Measurements from ENCODE around the gene MORN1.

MORN1 gene

GRCh38 chr1:2411801-2412394, 20.5 kb upstream of the MORN1 start:
- Histone ChIP-seq H4K20me1 (ENCODE audit: insufficient read depth, low read length) (no peaks in the 10 kb centered on the region), H3K4me3 (ENCODE audit: low read depth, low read length, poor library complexity, severe bottlenecking) (peak overlapping the region; percentile 92), H3K4me2 (ENCODE audit: low read length) (peak overlapping the region; percentile 77), H2AFZ (ENCODE audit: low read length) (no peak overlapping the region), H3F3A (ENCODE audit: insufficient read depth, low read length) (no peaks in the 10 kb centered on the region), H3K27me3 (ENCODE audit: insufficient read depth, low read length) (no peaks in the 10 kb centered on the region), H3K9ac (ENCODE audit: low read length) (peak overlapping the region; percentile 79), H3K9me2 (ENCODE audit: low read depth, low read length) (no peaks in the 10 kb centered on the region), H3K9me3 (ENCODE audit: low read length) (no peaks in the 10 kb centered on the region), H3K27ac (ENCODE audit: low read depth, low read length, poor library complexity, severe bottlenecking) (no peak overlapping the region), H3K79me2 (ENCODE audit: insufficient read depth, low read length) (no peaks in the 10 kb centered on the region), H3K4me1 (ENCODE audit: insufficient read depth, low read length, severe bottlenecking) (peaks cover 37% of the 10 kb centered on the region), H3K36me3 (ENCODE audit: insufficient read depth, low read length) (peaks cover 12% of the 10 kb centered on the region; the same call in 1 of the 2 replicates)
- TF ChIP-seq CTCF (IDR thresholded peaks at IDR 0.05; ENCODE audit: low read length) (no peak), EZH2 (IDR thresholded peaks at IDR 0.05; ENCODE audit: borderline replicate concordance, low read length) (no peak)

- Histone ChIP-seq H2AFZ (ENCODE audit: low read length) (no peak overlapping the region), H3K36me3 (ENCODE audit: insufficient read depth, low read length) (peaks cover 19% of the 10 kb centered on the region), H3K79me2 (ENCODE audit: insufficient read depth, low read length) (no peaks in the 10 kb centered on the region), H3K4me3 (ENCODE audit: low read depth, low read length, poor library complexity, severe bottlenecking) (no peak overlapping the region), H3K27me3 (ENCODE audit: insufficient read depth, low read length) (no peaks in the 10 kb centered on the region), H4K20me1 (ENCODE audit: insufficient read depth, low read length) (no peaks in the 10 kb centered on the region), H3K27ac (ENCODE audit: low read depth, low read length, poor library complexity, severe bottlenecking) (no peak overlapping the region), H3K9me3 (ENCODE audit: low read length) (no peaks in the 10 kb centered on the region), H3F3A (ENCODE audit: insufficient read depth, low read length) (no peaks in the 10 kb centered on the region), H3K9me2 (ENCODE audit: low read depth, low read length) (no peaks in the 10 kb centered on the region), H3K4me2 (ENCODE audit: low read length) (no peak overlapping the region), H3K4me1 (ENCODE audit: insufficient read depth, low read length, severe bottlenecking) (peaks cover 31% of the 10 kb centered on the region), H3K9ac (ENCODE audit: low read length) (no peak overlapping the region)
- TF ChIP-seq EZH2 (IDR thresholded peaks at IDR 0.05; ENCODE audit: borderline replicate concordance, low read length) (no peak), CTCF (IDR thresholded peaks at IDR 0.05; ENCODE audit: low read length) (no peak)
These were observed 18.4 kb upstream of the MORN1 start for GRCh38 chr1:2409745-2410144.

- Histone ChIP-seq H3K9me2 (ENCODE audit: low read depth, low read length) (no peaks in the 10 kb centered on the region), H3K4me1 (ENCODE audit: insufficient read depth, low read length, severe bottlenecking) (peaks cover 26% of the 10 kb centered on the region), H3K4me3 (ENCODE audit: low read depth, low read length, poor library complexity, severe bottlenecking) (no peak overlapping the region), H3K27me3 (ENCODE audit: insufficient read depth, low read length) (no peaks in the 10 kb centered on the region), H4K20me1 (ENCODE audit: insufficient read depth, low read length) (no peaks in the 10 kb centered on the region), H2AFZ (ENCODE audit: low read length) (no peak overlapping the region), H3K27ac (ENCODE audit: low read depth, low read length, poor library complexity, severe bottlenecking) (no peak overlapping the region), H3F3A (ENCODE audit: insufficient read depth, low read length) (no peaks in the 10 kb centered on the region), H3K36me3 (ENCODE audit: insufficient read depth, low read length) (peaks cover 28% of the 10 kb centered on the region), H3K79me2 (ENCODE audit: insufficient read depth, low read length) (no peaks in the 10 kb centered on the region), H3K9me3 (ENCODE audit: low read length) (no peaks in the 10 kb centered on the region), H3K9ac (ENCODE audit: low read length) (no peak overlapping the region), H3K4me2 (ENCODE audit: low read length) (no peak overlapping the region)
- no peak for TF ChIP-seq EZH2 (IDR thresholded peaks at IDR 0.05; ENCODE audit: borderline replicate concordance, low read length)
- no peak for TF ChIP-seq CTCF (IDR thresholded peaks at IDR 0.05; ENCODE audit: low read length)
These were observed 17.5 kb upstream of the MORN1 start for GRCh38 chr1:2408859-2409276.

Data from OCI-LY1 (cell line).